ENCODE data around the gene NFATC3. TPM values are rescaled to one million over a fixed set of nuclear protein-coding genes. Genes with fewer than 3 reads are reported as not detected.
"Not testable (repeated sequence)": the region's sequence is repeated elsewhere in the genome, so short reads cannot be mapped to it uniquely, and the experiment has no call there.

Gene NFATC3
- total RNA-seq, 1 donor from 2014 or later: 38.2 TPM

- DNase-seq (ENCODE audit: low spot score): peak; percentile 43
These were observed 3.2 kb downstream of the NFATC3 start for GRCh38 chr16:68088130-68088972.

- no peak for DNase-seq (ENCODE audit: low spot score)
These were observed 3.9 kb downstream of the NFATC3 start for GRCh38 chr16:68089067-68089466.

GRCh38 chr16:68090130-68090529, 5.0 kb downstream of the NFATC3 start:
- no peak for DNase-seq (ENCODE audit: low spot score)

- DNase-seq (ENCODE audit: low spot score): no peak
These were observed 5.4 kb downstream of the NFATC3 start for GRCh38 chr16:68090533-68090932.

GRCh38 chr16:68091380-68092261, 6.5 kb downstream of the NFATC3 start:
- DNase-seq (ENCODE audit: low spot score): no peak

GRCh38 chr16:68092275-68092674, 7.1 kb downstream of the NFATC3 start:
- not testable (repeated sequence) for DNase-seq (ENCODE audit: low spot score)

DNA sequence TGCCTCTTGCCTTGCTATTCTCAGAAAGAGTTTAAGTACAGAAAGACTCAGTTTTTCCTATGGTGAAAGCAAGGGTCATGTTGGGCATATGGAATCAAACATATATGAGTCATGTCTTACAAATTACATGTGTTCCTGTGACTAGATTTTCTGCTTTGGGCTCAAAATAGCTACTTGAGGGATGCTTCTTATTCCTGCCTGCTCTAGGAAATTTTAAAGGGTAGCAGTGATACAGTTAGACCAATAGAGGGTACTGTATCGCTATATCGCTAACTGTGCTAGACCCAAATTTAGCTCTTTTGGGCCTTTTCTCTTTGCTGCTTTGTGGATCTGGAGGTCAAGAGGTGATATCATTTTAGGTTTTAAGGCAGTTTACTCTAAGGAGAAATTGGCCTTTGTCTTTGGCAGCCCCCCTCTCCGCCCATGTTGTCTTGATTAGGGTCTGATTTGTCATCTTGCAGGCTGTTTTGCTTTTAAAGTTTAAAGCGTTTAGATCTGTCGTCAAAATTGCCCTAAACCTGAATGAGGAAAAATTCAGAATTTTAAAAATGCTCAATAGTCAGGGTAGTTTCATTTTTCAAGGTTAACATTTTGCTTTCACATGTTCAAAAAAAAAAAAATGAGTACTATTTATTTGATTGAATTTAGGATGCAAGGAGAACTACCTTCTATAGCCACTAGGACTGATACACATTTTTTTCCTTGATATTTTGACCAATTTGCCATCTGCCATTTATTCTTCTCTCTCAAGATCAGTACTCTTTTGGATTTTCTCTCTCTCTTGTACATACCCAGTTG, 8.8 kb downstream of the NFATC3 start:
- no peak for DNase-seq (ENCODE audit: low spot score)

DNA sequence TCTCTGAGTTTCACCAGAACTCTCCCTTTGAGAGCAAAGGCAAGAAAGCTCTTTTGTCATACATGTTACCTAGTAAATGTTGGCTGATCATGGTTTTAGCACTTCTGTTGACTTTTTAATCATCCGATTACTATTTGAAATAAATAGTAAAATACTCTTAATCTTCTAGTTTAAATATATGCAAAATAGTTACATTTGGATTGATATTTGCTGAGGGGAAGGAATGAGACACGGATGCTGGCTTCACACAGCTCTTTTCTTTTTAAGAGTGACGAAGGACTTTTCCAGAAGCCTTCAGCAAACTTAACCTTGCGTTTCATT, 9.4 kb downstream of the NFATC3 start:
- no peak for DNase-seq (ENCODE audit: low spot score)

GRCh38 chr16:68096491-68096890, 11.3 kb downstream of the NFATC3 start:
- DNase-seq (ENCODE audit: low spot score): no peak

DNA sequence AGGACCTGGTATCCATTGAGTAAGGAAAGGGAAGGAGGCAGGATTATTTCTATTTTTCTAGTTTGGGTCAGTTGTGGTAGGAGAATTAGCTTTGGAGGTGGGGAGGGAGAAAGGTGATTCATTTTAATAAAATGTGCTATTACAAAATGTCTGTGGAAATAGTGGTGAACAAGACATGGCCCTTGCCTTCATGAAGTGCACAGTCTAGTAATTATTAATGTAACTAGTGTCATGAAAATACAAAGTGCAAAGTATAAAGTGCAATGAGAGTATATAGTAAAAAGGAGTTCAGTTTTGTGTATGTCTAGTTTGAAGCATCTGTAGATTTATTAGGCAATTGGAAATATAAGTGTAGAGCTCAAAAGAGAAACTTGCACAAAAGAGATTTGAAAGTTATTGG, 11.9 kb downstream of the NFATC3 start:
- DNase-seq (ENCODE audit: low spot score): no peak

DNA sequence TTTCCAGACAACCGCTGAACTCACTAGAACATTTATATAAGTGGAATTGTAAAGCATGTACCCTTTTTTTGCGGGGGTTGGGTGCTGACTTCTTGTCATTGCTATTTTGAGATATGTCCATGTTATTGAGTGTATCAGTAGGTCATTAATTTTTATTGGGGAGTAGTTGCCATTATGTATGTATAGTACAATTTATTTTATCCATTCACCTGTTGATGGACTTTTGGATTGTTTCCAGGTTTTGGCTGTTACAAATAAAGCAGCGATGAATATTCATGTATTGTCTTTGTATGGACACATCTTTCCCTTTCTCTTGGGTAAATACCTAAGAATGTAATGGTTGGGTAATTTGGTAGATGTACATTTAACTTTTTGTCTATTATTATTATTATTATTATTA, 12.7 kb downstream of the NFATC3 start:
- no peak for DNase-seq (ENCODE audit: low spot score)

DNA sequence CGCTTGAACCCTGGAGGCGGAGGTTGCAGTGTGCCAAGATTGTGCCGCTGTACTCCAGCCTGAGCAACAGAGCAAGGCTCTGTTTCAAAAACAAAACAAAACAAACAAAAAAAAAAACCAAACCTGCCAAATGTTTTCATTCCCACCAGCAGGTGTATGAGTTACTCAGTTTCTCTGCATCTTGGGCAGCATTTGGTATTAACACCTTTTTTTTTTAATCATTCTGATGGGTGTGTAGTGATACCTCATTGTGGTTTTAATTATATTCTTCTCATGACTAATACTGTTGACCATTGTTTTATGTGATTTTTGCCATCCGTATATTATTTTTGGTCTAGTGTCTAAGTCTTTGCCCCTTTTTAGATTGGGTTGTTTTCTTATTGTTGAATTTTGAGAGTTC, 15.3 kb downstream of the NFATC3 start:
- DNase-seq (ENCODE audit: low spot score): no peak

DNA sequence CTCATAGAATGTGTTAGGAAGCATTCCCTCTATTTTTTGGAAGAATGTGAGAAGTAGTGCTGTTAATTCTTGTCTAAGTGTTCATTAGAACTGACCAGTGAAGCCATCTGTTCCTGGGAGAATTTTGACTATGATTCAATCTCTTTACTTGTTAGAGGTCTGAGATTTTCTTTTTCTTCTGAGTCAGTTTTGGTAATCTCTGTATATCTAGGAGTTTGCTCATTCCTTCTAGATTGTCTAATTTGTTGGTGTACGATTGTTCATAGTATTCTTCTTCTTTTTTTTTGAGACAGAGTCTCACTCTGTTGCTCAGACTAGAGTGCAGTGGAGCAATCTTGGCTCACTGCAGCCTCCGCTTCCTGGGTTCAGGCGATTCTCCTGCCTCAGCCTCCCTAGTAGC, 20.4 kb downstream of the NFATC3 start:
- DNase-seq (ENCODE audit: low spot score): no peak

GRCh38 chr16:68107230-68107928, 22.2 kb downstream of the NFATC3 start:
- not testable (repeated sequence) for DNase-seq (ENCODE audit: low spot score)

DNA sequence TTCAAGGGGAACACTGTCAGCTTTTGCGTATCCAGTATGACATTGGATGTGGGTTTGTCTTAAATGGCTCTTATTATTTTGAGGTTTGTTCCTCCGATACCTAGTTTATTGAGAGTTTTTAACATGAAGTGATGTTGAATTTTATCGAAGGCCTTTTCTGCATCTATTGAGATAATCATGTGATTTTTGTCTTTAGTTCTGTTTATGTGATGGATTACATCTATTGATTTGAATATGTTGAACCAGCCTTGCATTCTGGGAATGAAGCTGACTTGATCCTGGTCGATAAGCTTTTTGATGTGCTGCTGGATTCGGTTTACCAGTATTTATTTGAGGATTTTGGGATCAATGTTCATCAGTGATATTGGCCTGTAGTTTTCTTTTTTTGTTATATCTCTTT, 24.0 kb downstream of the NFATC3 start:
- not testable (repeated sequence) for DNase-seq (ENCODE audit: low spot score)

DNA sequence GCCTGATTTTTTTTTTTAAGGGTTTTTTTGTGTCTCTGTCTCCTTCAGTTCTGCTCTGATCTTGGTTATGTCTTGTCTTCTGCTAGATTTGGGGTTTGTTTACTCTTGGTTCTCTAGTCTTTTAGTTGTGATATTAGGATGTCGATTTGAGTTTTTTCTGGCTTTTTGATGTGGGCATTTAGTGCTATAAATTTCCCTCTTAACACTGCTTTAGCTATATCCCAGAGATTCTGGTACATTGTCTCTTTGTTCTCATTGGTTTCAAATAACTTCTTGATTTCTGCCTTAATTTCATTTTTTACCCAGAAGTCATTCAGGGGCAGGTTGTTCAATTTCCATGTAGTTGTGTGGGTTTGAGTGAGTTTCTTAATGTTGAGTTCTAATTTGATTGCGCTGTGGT, 25.4 kb downstream of the NFATC3 start:
- DNase-seq (ENCODE audit: low spot score): not testable (repeated sequence)

DNA sequence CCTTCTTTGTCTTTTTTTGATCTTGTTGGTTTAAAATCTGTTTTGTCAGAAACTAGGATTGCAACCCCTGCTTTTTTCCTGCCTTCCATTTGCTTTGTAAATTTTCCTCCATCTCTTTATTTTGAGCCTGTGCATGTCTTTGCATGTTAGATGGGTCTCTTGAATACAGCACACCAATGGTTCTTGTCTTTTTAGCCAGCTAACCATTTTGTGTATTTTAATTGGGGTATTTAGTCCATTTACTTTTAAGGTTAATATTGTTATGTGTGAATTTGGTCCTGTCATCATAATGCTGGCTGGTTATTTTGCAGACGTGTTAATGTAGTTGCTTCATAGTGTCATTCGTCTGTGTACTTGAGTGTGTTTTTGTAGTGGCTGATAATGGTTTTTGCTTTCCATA, 26.2 kb downstream of the NFATC3 start:
- no peak for DNase-seq (ENCODE audit: low spot score)

- DNase-seq (ENCODE audit: low spot score): no peak
These were observed 28.0 kb downstream of the NFATC3 start for GRCh38 chr16:68113059-68113761.

GRCh38 chr16:68113765-68114240, 28.6 kb downstream of the NFATC3 start:
- no peak for DNase-seq (ENCODE audit: low spot score)

GRCh38 chr16:68114939-68115338, 29.8 kb downstream of the NFATC3 start:
- DNase-seq (ENCODE audit: low spot score): not testable (repeated sequence)

All from mesenteric fat pad (tissue), 1 donor.